IMR-90 (cell line): ENCODE results near the gene CDHR1. TPM values are rescaled to one million over a fixed set of nuclear protein-coding genes. Genes with fewer than 3 reads are reported as not detected.

Experiments used
- ATAC-seq: fragments of 200-7000 bp; cut with Tn5 transposase; 2 replicates; pipeline ENCODE4 v1.9.1; 2020; ENCODE audit warnings: low read depth, mild to moderate bottlenecking, moderate library complexity
- BruUV-seq: library from RNA; stranded (reverse); fragments of 400-500 nt; replicated peaks from 2 replicates; lab custom pipeline; 2021; lab: Mats Ljungman, UMichigan
- CTCF ChIA-PET: fragments of 300-600 bp; formaldehyde crosslinking; extraction: SDS; loops from one replicate; lab custom pipeline; 2021; ENCODE audit warnings: antibody characterized with exemption; lab: Yijun Ruan, JAX
- POLR2A ChIA-PET: fragments of 300-600 bp; sonication (Branson Sonifier 250); formaldehyde crosslinking; loops from one replicate; lab custom pipeline; 2022; ENCODE audit warnings: antibody characterized with exemption; ENCODE audit not compliant: unreplicated experiment; lab: Charles Lee
- DNase-seq: peaks from one replicate; pipeline ENCODE4 v3.0.0; 2013
- H2AFZ ChIP-seq: replicated peaks from 2 replicates; pipeline ENCODE3; 2013; ENCODE audit warnings: low read length, mild to moderate bottlenecking; ENCODE audit not compliant: poor library complexity
- H2AK5ac ChIP-seq: 2 replicates; pipeline ENCODE4 v1.6.1; 2013; ENCODE audit warnings: low read depth, low read length, inconsistent platforms
- H2AK9ac ChIP-seq: replicated peaks from 2 replicates; pipeline ENCODE3; 2013; ENCODE audit warnings: mild to moderate bottlenecking, low read depth, low read length, moderate library complexity; ENCODE audit not compliant: poor library complexity
- H2BK120ac ChIP-seq: 2 replicates; pipeline ENCODE4 v1.6.1; 2013; ENCODE audit warnings: low read depth, low read length, inconsistent platforms
- H2BK15ac ChIP-seq: 3 replicates; pipeline ENCODE4 v1.6.1; 2013; ENCODE audit warnings: low read depth, low read length, inconsistent platforms
- H2BK20ac ChIP-seq: 2 replicates; pipeline ENCODE4 v1.6.1; 2013; ENCODE audit warnings: low read depth, mild to moderate bottlenecking, inconsistent platforms, low read length, moderate library complexity
- H2BK5ac ChIP-seq: 2 replicates; pipeline ENCODE4 v1.6.1; 2013; ENCODE audit warnings: mild to moderate bottlenecking, low read depth, low read length, inconsistent platforms; ENCODE audit not compliant: poor library complexity, severe bottlenecking
- H3K14ac ChIP-seq: replicated peaks from 2 replicates; pipeline ENCODE4 v1.6.1; 2013; ENCODE audit warnings: low read depth, low read length, inconsistent platforms
- H3K18ac ChIP-seq: 2 replicates; pipeline ENCODE4 v1.6.1; 2013; ENCODE audit warnings: low read depth, low read length, control low read depth
- H3K23ac ChIP-seq: 2 replicates; pipeline ENCODE4 v1.6.1; 2013; ENCODE audit warnings: low read depth, low read length, inconsistent platforms
- H3K27ac ChIP-seq: 2 replicates; pipeline ENCODE4 v1.5.1; 2013; ENCODE audit warnings: mild to moderate bottlenecking, control low read depth, low read length; ENCODE audit not compliant: insufficient read depth
- H3K27me3 ChIP-seq: 2 replicates; pipeline ENCODE4 v1.6.1; 2013; ENCODE audit warnings: low read length; ENCODE audit not compliant: control insufficient read depth, insufficient read depth
- H3K36me3 ChIP-seq: 2 replicates; pipeline ENCODE4 v1.6.1; 2013; ENCODE audit warnings: low read length, mixed read lengths; ENCODE audit not compliant: control insufficient read depth, insufficient read depth
- H3K4ac ChIP-seq: 2 replicates; pipeline ENCODE4 v1.6.1; 2013; ENCODE audit warnings: low read depth, low read length, inconsistent platforms
- H3K4me1 ChIP-seq: 2 replicates; pipeline ENCODE4 v1.6.1; 2013; ENCODE audit warnings: low read length, mixed read lengths; ENCODE audit not compliant: control insufficient read depth, insufficient read depth
- H3K4me2 ChIP-seq: 2 replicates; pipeline ENCODE4 v1.6.1; 2013; ENCODE audit warnings: low read depth, mild to moderate bottlenecking, control low read depth, low read length, moderate library complexity
- H3K4me3 ChIP-seq: 2 replicates; pipeline ENCODE4 v1.5.1; 2013; ENCODE audit warnings: low read depth, mild to moderate bottlenecking, control low read depth, low read length, moderate library complexity; ENCODE audit not compliant: insufficient read depth
- H3K56ac ChIP-seq: 2 replicates; pipeline ENCODE4 v1.6.1; 2013; ENCODE audit warnings: low read length, inconsistent platforms; ENCODE audit not compliant: insufficient read depth; ENCODE audit errors: extremely low read depth
- H3K79me1 ChIP-seq, 2 experiments: 2 replicates each; pipeline ENCODE4 v1.6.1; 2013; ENCODE audit warnings: low read length in 2 of 2, inconsistent platforms in 1 of 2, low read depth in 1 of 2
- H3K9ac ChIP-seq: 2 replicates; pipeline ENCODE4 v1.6.1; 2013; ENCODE audit warnings: low read depth, low read length, control low read depth
- H3K9me1 ChIP-seq: 2 replicates; pipeline ENCODE4 v1.6.1; 2013; ENCODE audit warnings: low read length, inconsistent platforms; ENCODE audit not compliant: insufficient read depth
- H3K9me3 ChIP-seq: 2 replicates; pipeline ENCODE4 v1.6.1; 2013; ENCODE audit warnings: low read length; ENCODE audit not compliant: control insufficient read depth, insufficient read depth
- H4K20me1 ChIP-seq: 2 replicates; pipeline ENCODE4 v1.6.1; 2013; ENCODE audit warnings: low read length, inconsistent platforms; ENCODE audit not compliant: insufficient read depth
- H4K5ac ChIP-seq: 2 replicates; pipeline ENCODE4 v1.6.1; 2013; ENCODE audit warnings: mild to moderate bottlenecking, low read depth, low read length, control low read depth
- H4K8ac ChIP-seq, 2 experiments: 2 replicates each; pipeline ENCODE4 v1.6.1; 2013; ENCODE audit warnings: low read depth in 2 of 2, low read length in 2 of 2, control low read depth in 1 of 2, inconsistent platforms in 1 of 2
- H4K91ac ChIP-seq: 2 replicates; pipeline ENCODE4 v1.6.1; 2013; ENCODE audit warnings: low read depth, low read length, inconsistent platforms; ENCODE audit not compliant: insufficient read depth
- BHLHE40 ChIP-seq: fragments of 150-350 bp; IDR thresholded peaks from 2 replicates; pipeline ENCODE4 v1.6.1; 2016; ENCODE audit warnings: mild to moderate bottlenecking, low read depth, low read length
- CEBPB ChIP-seq: IDR thresholded peaks from 2 replicates; pipeline ENCODE4 v1.6.1; 2012; ENCODE audit warnings: low read depth, low read length, improper control_type of control experiment
- CHD1 ChIP-seq: IDR thresholded peaks from 2 replicates; pipeline ENCODE4 v1.6.1; 2012; ENCODE audit warnings: low read depth, low read length, improper control_type of control experiment
- ELK1 ChIP-seq: fragments of 150-350 bp; IDR thresholded peaks from 2 replicates; pipeline ENCODE4 v1.6.1; 2016; ENCODE audit warnings: low read depth, mild to moderate bottlenecking, low read length, moderate library complexity, borderline replicate concordance
- FOS ChIP-seq: fragments of 150-350 bp; IDR thresholded peaks from 2 replicates; pipeline ENCODE4 v1.6.1; 2016; ENCODE audit warnings: low read depth, low read length
- MAFK ChIP-seq: IDR thresholded peaks from 2 replicates; pipeline ENCODE4 v1.6.1; 2012; ENCODE audit warnings: low read depth, low read length, improper control_type of control experiment
- MAZ ChIP-seq: IDR thresholded peaks from 2 replicates; pipeline ENCODE4 v1.6.1; 2012; ENCODE audit warnings: low read depth, mild to moderate bottlenecking, low read length, improper control_type of control experiment, moderate library complexity, borderline replicate concordance
- MXI1 ChIP-seq: IDR thresholded peaks from 2 replicates; pipeline ENCODE4 v1.6.1; 2012; ENCODE audit warnings: low read depth, mild to moderate bottlenecking, low read length, moderate library complexity, borderline replicate concordance
- NFE2L2 ChIP-seq: fragments of 150-350 bp; IDR thresholded peaks from 2 replicates; pipeline ENCODE4 v1.6.1; 2016; ENCODE audit warnings: low read depth, mild to moderate bottlenecking, low read length
- POLR2A ChIP-seq: IDR thresholded peaks from 2 replicates; pipeline ENCODE4 v1.6.1; 2012; ENCODE audit warnings: mild to moderate bottlenecking, low read depth, low read length
- RAD21 ChIP-seq: IDR thresholded peaks from 2 replicates; pipeline ENCODE4 v1.6.1; 2012; ENCODE audit warnings: low read length, improper control_type of control experiment
- RCOR1 ChIP-seq: IDR thresholded peaks from 2 replicates; pipeline ENCODE4 v1.6.1; 2012; ENCODE audit warnings: mild to moderate bottlenecking, low read length, improper control_type of control experiment; ENCODE audit not compliant: insufficient replicate concordance
- RFX5 ChIP-seq: IDR thresholded peaks from 2 replicates; pipeline ENCODE4 v1.8.0; 2012; ENCODE audit warnings: low read depth, mild to moderate bottlenecking, low read length, moderate library complexity
- SMC3 ChIP-seq: fragments of 150-350 bp; IDR thresholded peaks from 2 replicates; pipeline ENCODE4 v1.6.1; 2016; ENCODE audit warnings: low read depth, mild to moderate bottlenecking, antibody characterized with exemption, low read length, moderate library complexity
- USF2 ChIP-seq: fragments of 150-350 bp; IDR thresholded peaks from 2 replicates; pipeline ENCODE4 v1.6.1; 2017; ENCODE audit warnings: mild to moderate bottlenecking, antibody characterized with exemption, low read length, low read depth
- WGBS, 2 experiments: methylation state at CpG; one replicate each; pipeline versions ENCODE4 v1.1.5 to v1.1.7; 2013; ENCODE audit warnings: missing lambda C conversion rate in 2 of 2; ENCODE audit not compliant: insufficient read length in 1 of 2; ENCODE audit errors: extremely low coverage in 2 of 2; 5-methylcytosine and 5-hydroxymethylcytosine counted together
- dilution Hi-C: fragments of 300-500 bp; cut with HindIII; formaldehyde crosslinking; loops from one replicate; pipeline ENCODE4 v1.14.3; 2018; ENCODE audit warnings: low sequenced_read_pairs; ENCODE audit not compliant: unreplicated experiment
- in situ Hi-C: fragments of 300-500 bp; cut with MboI; formaldehyde crosslinking; loops from 3 replicates; pipeline ENCODE4 v1.14.3; 2019; ENCODE audit warnings: low sequenced_read_pairs, inconsistent platforms, mixed read lengths
- intact Hi-C: fragments of 100-400 bp; cut with micrococcal nuclease; formaldehyde crosslinking; loops from 2 replicates; pipeline ENCODE4 v1.10.0; 2022
- polyA plus RNA-seq, 3 experiments: library from polyadenylated mRNA; depleted of rRNA; stranded (reverse); fragments of >200 nt; gene quantifications; 2 replicates each; pipeline ENCODE4 v1.2.3, GENCODE V29; 2012; ENCODE audit warnings: low replicate concordance in 1 of 3
- total RNA-seq: library from RNA; depleted of rRNA; stranded (reverse); fragments of >200 nt; gene quantifications from 2 replicates; pipeline ENCODE4 v1.2.3, GENCODE V29; 2012
- TF ChIP-seq, protein P1 (sequence below): conservative IDR thresholded peaks from 2 replicates; pipeline ENCODE4 v1.5.1; 2012; ENCODE audit warnings: mild to moderate bottlenecking, low read depth, low read length, improper control_type of control experiment

Gene CDHR1
- total and polyA plus RNA-seq, 2 of the 4 experiments (the other 2 are of a cell fraction): not detected

DNA sequence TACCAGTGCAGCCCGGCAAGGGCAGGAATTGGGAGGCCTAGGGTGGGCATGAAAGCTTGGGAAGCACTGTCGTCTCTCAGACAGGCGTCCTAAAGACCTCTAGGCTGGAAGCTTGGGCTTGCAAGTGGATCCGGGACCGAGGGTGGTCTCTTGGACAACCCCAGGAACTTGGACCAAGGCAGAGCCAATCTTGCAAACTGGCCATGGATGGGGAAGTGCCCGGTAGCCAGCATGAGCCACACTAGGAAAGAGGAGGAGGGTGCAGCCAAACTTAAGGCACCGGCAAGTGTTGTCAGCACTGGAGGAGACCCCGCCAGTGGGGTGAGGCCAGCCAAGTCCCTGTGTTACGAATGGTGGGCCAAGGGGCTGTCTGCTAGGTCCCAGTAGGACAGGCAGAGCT is 22.5 kb downstream of the CDHR1 start:
- CTCF ChIA-PET: no interaction called here
- ATAC-seq (no peak), DNase-seq (no peak)
- dilution Hi-C loops (no loop called here), intact Hi-C loops (no loop called here), in situ Hi-C loops (no loop called here)
- H3K18ac ChIP-seq: no peak overlapping the region
- no peak overlapping the region for H3K23ac ChIP-seq
- no peaks in the 10 kb centered on the region for H3K4me1 ChIP-seq
- H3K56ac ChIP-seq: no peak overlapping the region
- no peak overlapping the region for H2AK5ac ChIP-seq
- no peak overlapping the region for H2AK9ac ChIP-seq
- H3K4ac ChIP-seq: no peak overlapping the region
- no peaks in the 10 kb centered on the region for H3K9me3 ChIP-seq
- no peak overlapping the region for H4K5ac ChIP-seq
- H3K9me1 ChIP-seq: no peaks in the 10 kb centered on the region
- no peak overlapping the region for H4K91ac ChIP-seq
- TF ChIP-seq USF2 (no peak), RFX5 (no peak), SMC3 (no peak), MXI1 (no peak), BHLHE40 (no peak), RCOR1 (no peak), RAD21 (no peak), NFE2L2 (no peak), POLR2A (no peak), FOS (no peak), ELK1 (no peak), CHD1 (no peak), MAZ (no peak), CEBPB (no peak), MAFK (no peak)
- TF ChIP-seq, protein P1, sequence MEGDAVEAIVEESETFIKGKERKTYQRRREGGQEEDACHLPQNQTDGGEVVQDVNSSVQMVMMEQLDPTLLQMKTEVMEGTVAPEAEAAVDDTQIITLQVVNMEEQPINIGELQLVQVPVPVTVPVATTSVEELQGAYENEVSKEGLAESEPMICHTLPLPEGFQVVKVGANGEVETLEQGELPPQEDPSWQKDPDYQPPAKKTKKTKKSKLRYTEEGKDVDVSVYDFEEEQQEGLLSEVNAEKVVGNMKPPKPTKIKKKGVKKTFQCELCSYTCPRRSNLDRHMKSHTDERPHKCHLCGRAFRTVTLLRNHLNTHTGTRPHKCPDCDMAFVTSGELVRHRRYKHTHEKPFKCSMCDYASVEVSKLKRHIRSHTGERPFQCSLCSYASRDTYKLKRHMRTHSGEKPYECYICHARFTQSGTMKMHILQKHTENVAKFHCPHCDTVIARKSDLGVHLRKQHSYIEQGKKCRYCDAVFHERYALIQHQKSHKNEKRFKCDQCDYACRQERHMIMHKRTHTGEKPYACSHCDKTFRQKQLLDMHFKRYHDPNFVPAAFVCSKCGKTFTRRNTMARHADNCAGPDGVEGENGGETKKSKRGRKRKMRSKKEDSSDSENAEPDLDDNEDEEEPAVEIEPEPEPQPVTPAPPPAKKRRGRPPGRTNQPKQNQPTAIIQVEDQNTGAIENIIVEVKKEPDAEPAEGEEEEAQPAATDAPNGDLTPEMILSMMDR: no peak
- H3K14ac ChIP-seq: no peak overlapping the region
- H3K27ac ChIP-seq: no peak overlapping the region
- no TSS peak for BruUV-seq
- peaks cover 2% of the 10 kb centered on the region for H3K27me3 ChIP-seq
- no peaks in the 10 kb centered on the region for H3K36me3 ChIP-seq
- H2BK120ac ChIP-seq: no peak overlapping the region
- no peak overlapping the region for H4K8ac ChIP-seq
- no peak overlapping the region for H3K9ac ChIP-seq
- POLR2A ChIA-PET: no interaction called here
- H2BK20ac ChIP-seq: no peak overlapping the region
- no peaks in the 10 kb centered on the region for H3K79me1 ChIP-seq
- no peak overlapping the region for H2BK5ac ChIP-seq
- no peak overlapping the region for H3K4me3 ChIP-seq
- no peaks in the 10 kb centered on the region for H4K20me1 ChIP-seq
- H3K4me2 ChIP-seq: no peak overlapping the region
- H2BK15ac ChIP-seq: no peak overlapping the region
- H2AFZ ChIP-seq: no peak overlapping the region
- 36% methylated on average over 6 of the region's 9 CpGs; no CpG with 5 or more reads in 1 of the 2 experiments for WGBS, 2 experiments
